OCI-LY3 (cell line): ENCODE data around the gene ATXN7.

Source experiments
- H2AFZ ChIP-seq: fragments of 200-600, 300-600 bp; shearing (Covaris generic); 2 replicates; pipeline ENCODE4 v1.6.0; 2014; ENCODE audit warnings: antibody characterized with exemption, low read depth, low read length
- H3K27ac ChIP-seq: fragments of 200-600, 300-600 bp; sonication (generic); 2 replicates; pipeline ENCODE4 v1.5.1; 2014; ENCODE audit warnings: mild to moderate bottlenecking, low read length, moderate library complexity, mixed read lengths
- H3K27me3 ChIP-seq: fragments of 200-600, 300-600 bp; sonication (generic); 2 replicates; pipeline ENCODE4 v1.6.1; 2014; ENCODE audit warnings: low read depth, low read length, mixed read lengths
- H3K36me3 ChIP-seq: fragments of 200-600, 300-600 bp; sonication (generic); replicated peaks from 2 replicates; pipeline ENCODE3; 2014; ENCODE audit warnings: low read depth, low read length, mixed read lengths
- H3K4me1 ChIP-seq: fragments of 300-600, 200-600 bp; sonication (generic); 2 replicates; pipeline ENCODE4 v1.6.1; 2014; ENCODE audit warnings: low read length, mixed read lengths
- H3K4me2 ChIP-seq: fragments of 200-600, 300-600 bp; sonication (generic); 2 replicates; pipeline ENCODE4 v1.6.1; 2014; ENCODE audit warnings: low read length, mixed read lengths
- H3K4me3 ChIP-seq: fragments of 300-600, 200-600 bp; sonication (generic); 2 replicates; pipeline ENCODE4 v1.5.1; 2014; ENCODE audit warnings: antibody characterized with exemption, mild to moderate bottlenecking, low read length, moderate library complexity
- H3K79me2 ChIP-seq: fragments of 300-600, 200-600 bp; shearing (Covaris generic); 2 replicates; pipeline ENCODE4 v1.6.1; 2014; ENCODE audit warnings: mild to moderate bottlenecking, low read length, mixed read lengths
- H3K9ac ChIP-seq: fragments of 300-600, 200-600 bp; shearing (Covaris generic); 2 replicates; pipeline ENCODE4 v1.6.0; 2014; ENCODE audit warnings: mild to moderate bottlenecking, low read length, moderate library complexity
- H3K9me3 ChIP-seq: fragments of 200-600, 300-600 bp; shearing (Covaris generic); 2 replicates; pipeline ENCODE4 v1.6.1; 2014; ENCODE audit warnings: low read length, mixed read lengths; ENCODE audit not compliant: insufficient read depth
- H4K20me1 ChIP-seq: fragments of 200-600, 300-600 bp; sonication (generic); 2 replicates; pipeline ENCODE4 v1.6.1; 2016; ENCODE audit warnings: low read length, mixed read lengths; ENCODE audit not compliant: insufficient read depth
- CTCF ChIP-seq: fragments of 200-600, 300-600 bp; sonication (generic); IDR thresholded peaks from 2 replicates; pipeline ENCODE4 v1.5.1; 2014; ENCODE audit warnings: antibody characterized with exemption, low read length, low read depth
- EZH2phosphoT487 ChIP-seq: fragments of 200-600 bp; shearing (Covaris generic); IDR thresholded peaks from 2 replicates; pipeline ENCODE4 v1.6.1; 2018; ENCODE audit warnings: antibody characterized with exemption, mixed run types, low read depth

ATXN7 gene

GRCh38 chr3:63959146-63959545, 95.5 kb downstream of the ATXN7 start:
- TF ChIP-seq EZH2phosphoT487 (no peak), CTCF (no peak)
- Histone ChIP-seq H2AFZ (no peak overlapping the region), H3K4me1 (peaks cover 21% of the 10 kb centered on the region), H4K20me1 (peaks cover 18% of the 10 kb centered on the region), H3K9ac (no peak overlapping the region), H3K4me3 (no peak overlapping the region), H3K4me2 (no peak overlapping the region), H3K27ac (no peak overlapping the region), H3K36me3 (peaks cover 9% of the 10 kb centered on the region), H3K79me2 (peaks cover 11% of the 10 kb centered on the region), H3K9me3 (no peaks in the 10 kb centered on the region), H3K27me3 (no peaks in the 10 kb centered on the region)

DNA sequence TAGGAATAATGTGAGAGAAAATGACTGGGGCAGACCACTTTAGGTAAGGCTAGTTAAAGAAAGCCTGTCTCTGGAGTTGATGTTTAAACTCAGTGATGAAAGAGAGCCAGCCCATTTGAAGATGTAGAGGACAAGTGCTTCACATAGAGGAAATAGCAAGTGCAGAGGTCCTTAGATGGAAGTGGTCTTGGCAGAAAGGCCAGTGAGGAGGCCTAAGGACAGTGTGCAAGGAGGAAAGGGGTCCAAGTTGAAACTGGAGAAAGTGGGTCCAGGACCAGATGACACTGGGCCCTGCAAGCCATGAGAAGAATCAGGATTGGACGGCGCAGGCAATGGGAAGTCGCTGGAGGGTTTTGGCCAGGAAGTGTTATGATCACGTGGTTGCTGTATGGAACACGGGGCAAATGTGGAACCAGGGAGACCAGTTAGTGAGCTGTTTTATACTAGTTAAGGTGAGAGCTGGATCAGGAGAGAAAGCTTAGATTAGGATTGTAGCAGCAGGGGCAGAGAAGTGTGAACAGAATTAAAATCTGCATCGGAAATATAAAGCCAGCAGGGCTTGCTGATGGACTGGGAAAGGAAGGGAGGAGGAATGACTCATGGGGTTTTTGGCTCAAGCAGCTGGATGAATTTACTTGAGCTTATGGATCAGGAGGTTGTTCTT, 96.5 kb downstream of the ATXN7 start:
- H3K79me2 ChIP-seq: peaks cover 9% of the 10 kb centered on the region
- no peaks in the 10 kb centered on the region for H3K27me3 ChIP-seq
- H4K20me1 ChIP-seq: peaks cover 13% of the 10 kb centered on the region
- no peak overlapping the region for H3K4me3 ChIP-seq
- H3K4me1 ChIP-seq: peaks cover 18% of the 10 kb centered on the region
- TF ChIP-seq CTCF: no peak
- no peak for TF ChIP-seq EZH2phosphoT487
- H3K9ac ChIP-seq: no peak overlapping the region
- no peak overlapping the region for H3K4me2 ChIP-seq
- peaks cover 7% of the 10 kb centered on the region for H3K36me3 ChIP-seq
- H2AFZ ChIP-seq: no peak overlapping the region
- H3K9me3 ChIP-seq: no peaks in the 10 kb centered on the region
- no peak overlapping the region for H3K27ac ChIP-seq

DNA sequence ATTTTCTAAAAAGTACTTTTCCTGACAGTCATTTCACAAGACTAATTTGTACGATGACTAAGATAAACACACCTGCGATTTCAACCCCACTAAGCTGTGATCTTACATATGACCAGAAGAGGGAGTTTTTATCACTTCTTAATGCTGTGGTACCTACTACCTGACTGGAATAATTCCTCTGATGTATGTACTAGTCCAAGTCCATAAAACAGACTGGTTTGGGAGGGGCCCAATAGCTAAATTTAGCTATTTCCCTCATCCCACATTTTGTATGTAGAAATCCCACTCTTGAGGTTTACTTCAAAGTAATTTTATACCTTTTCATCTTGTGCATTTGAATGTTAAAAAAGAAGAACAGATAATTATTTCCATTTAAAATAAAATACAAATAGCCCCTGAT, 98.2 kb downstream of the ATXN7 start:
- TF ChIP-seq CTCF (peak; percentile 76), EZH2phosphoT487 (no peak)
- Histone ChIP-seq H3K4me2 (no peak overlapping the region), H3K9me3 (no peaks in the 10 kb centered on the region), H3K9ac (no peak overlapping the region), H3K27ac (no peak overlapping the region), H3K4me1 (peaks cover 12% of the 10 kb centered on the region), H4K20me1 (peaks cover 18% of the 10 kb centered on the region), H3K27me3 (no peaks in the 10 kb centered on the region), H3K4me3 (no peak overlapping the region), H3K36me3 (no peaks in the 10 kb centered on the region), H3K79me2 (peaks cover 3% of the 10 kb centered on the region; the same call in 1 of the 2 replicates), H2AFZ (no peak overlapping the region)

DNA sequence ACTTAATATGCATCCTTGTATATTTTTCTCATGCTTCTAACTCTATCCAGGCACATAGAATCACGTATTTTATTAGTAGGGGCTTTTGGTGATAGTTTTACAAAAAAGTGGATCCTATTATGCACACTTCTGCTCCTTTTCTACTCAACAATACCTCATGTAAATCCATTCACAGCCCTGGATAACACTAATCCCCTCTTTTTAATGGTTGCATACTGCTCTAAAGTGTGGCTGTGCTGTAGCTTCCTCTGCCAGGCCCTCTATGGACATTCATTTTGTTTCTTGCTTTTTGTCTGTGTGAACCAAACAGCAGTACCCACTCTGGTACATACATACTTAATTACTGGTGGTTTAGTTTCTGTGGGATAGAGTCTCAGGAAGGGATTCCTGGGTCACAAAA, 99.8 kb downstream of the ATXN7 start:
- peaks cover 3% of the 10 kb centered on the region; the same call in 1 of the 2 replicates for H3K79me2 ChIP-seq
- no peaks in the 10 kb centered on the region for H3K9me3 ChIP-seq
- peaks cover 22% of the 10 kb centered on the region for H4K20me1 ChIP-seq
- no peak overlapping the region for H3K27ac ChIP-seq
- no peaks in the 10 kb centered on the region for H3K36me3 ChIP-seq
- H3K27me3 ChIP-seq: no peaks in the 10 kb centered on the region
- H3K9ac ChIP-seq: no peak overlapping the region
- no peak overlapping the region for H3K4me3 ChIP-seq
- H3K4me1 ChIP-seq: peaks cover 15% of the 10 kb centered on the region
- TF ChIP-seq CTCF: no peak
- no peak for TF ChIP-seq EZH2phosphoT487
- H3K4me2 ChIP-seq: no peak overlapping the region
- H2AFZ ChIP-seq: no peak overlapping the region
